Cardiac fibroblast (primary cell): ENCODE measurements around the gene DYNC1I1.
"Not testable (repeated sequence)": the region's sequence is repeated elsewhere in the genome, so short reads cannot be mapped to it uniquely, and the experiment has no call there.

ENCODE experiments used
- DNase-seq, 2 donors: peaks; one replicate each; pipeline versions ENCODE4 v3.0.0 to v3.0.0-alpha.2; 2010; ENCODE audit warnings: low read depth in 2 of 2
- H3K4me3 ChIP-seq, 2 donors: replicated peaks in 1 of 2; 1 replicate in 1 of 2; 2 replicates in 1 of 2; pipeline ENCODE4 v1.5.1; 2011; ENCODE audit warnings: low read depth in 2 of 2, low read length in 2 of 2, mild to moderate bottlenecking in 2 of 2, moderate library complexity in 1 of 2
- CTCF ChIP-seq: IDR thresholded peaks from one replicate; pipeline ENCODE4 v1.5.1; 2011; ENCODE audit warnings: low read depth, mild to moderate bottlenecking, low read length, inconsistent platforms

DYNC1I1 gene

GRCh38 chr7:95925236-95925635 lies 152.9 kb downstream of the DYNC1I1 start:
- TF ChIP-seq CTCF = no peak
- DNase-seq = no peak
- H3K4me3 ChIP-seq = no peak overlapping the region

GRCh38 chr7:95925971-95926370 lies 153.6 kb downstream of the DYNC1I1 start:
- H3K4me3 ChIP-seq = no peak overlapping the region
- DNase-seq = no peak
- TF ChIP-seq CTCF = no peak

- H3K4me3 ChIP-seq = no peak overlapping the region
- TF ChIP-seq CTCF = no peak
- DNase-seq = no peak
These were observed 155.4 kb downstream of the DYNC1I1 start for GRCh38 chr7:95927756-95928155.

- H3K4me3 ChIP-seq = no peak overlapping the region
- TF ChIP-seq CTCF = no peak
- DNase-seq = no peak
These were observed 157.4 kb downstream of the DYNC1I1 start for GRCh38 chr7:95929710-95930280.

- no peak for TF ChIP-seq CTCF
- no peak overlapping the region for H3K4me3 ChIP-seq
- DNase-seq = no peak
These were observed 159.3 kb downstream of the DYNC1I1 start for GRCh38 chr7:95931460-95932232.

- no peak for DNase-seq
- TF ChIP-seq CTCF = no peak
- no peak overlapping the region for H3K4me3 ChIP-seq
These were observed 161.3 kb downstream of the DYNC1I1 start for GRCh38 chr7:95933618-95934017.

GRCh38 chr7:95944867-95945266 lies 172.5 kb downstream of the DYNC1I1 start:
- DNase-seq, H3K4me3 ChIP-seq: not testable (repeated sequence)
